H9 (cell line): Measurements from ENCODE around the gene RBL2. TPM values are rescaled to one million over a fixed set of nuclear protein-coding genes. Genes with fewer than 3 reads are reported as not detected.
A peak's percentile ranks its signal among the peaks of the same experiment; 100 is the strongest.

Experiments
- DNase-seq: peaks from one replicate; pipeline ENCODE4 v3.0.0-alpha.2; 2017
- H2AFZ ChIP-seq: one replicate; pipeline ENCODE4 v1.6.1; 2013; ENCODE audit warnings: mild to moderate bottlenecking, low read length, control low read depth, moderate library complexity
- H2AK5ac ChIP-seq: 2 replicates; pipeline ENCODE4 v1.6.1; 2013; ENCODE audit warnings: low read length, control low read depth, mixed read lengths; ENCODE audit not compliant: insufficient read length
- H2BK120ac ChIP-seq: one replicate; pipeline ENCODE4 v1.6.1; 2013; ENCODE audit warnings: low read depth, mild to moderate bottlenecking, low read length, control low read depth, inconsistent platforms; ENCODE audit not compliant: poor library complexity, severe bottlenecking
- H2BK12ac ChIP-seq: 2 replicates; pipeline ENCODE4 v1.6.1; 2013; ENCODE audit warnings: low read length, control low read depth, mixed read lengths, low read depth; ENCODE audit not compliant: insufficient read length
- H2BK15ac ChIP-seq: 2 replicates; pipeline ENCODE4 v1.6.1; 2013; ENCODE audit warnings: low read depth, low read length, control low read depth
- H2BK20ac ChIP-seq: one replicate; pipeline ENCODE4 v1.6.1; 2013; ENCODE audit warnings: low read depth, mild to moderate bottlenecking, low read length, control low read depth, inconsistent platforms; ENCODE audit not compliant: poor library complexity, severe bottlenecking
- H2BK5ac ChIP-seq: 2 replicates; pipeline ENCODE4 v1.6.1; 2013; ENCODE audit warnings: low read length, control low read depth, mixed read lengths; ENCODE audit not compliant: insufficient read length
- H3K14ac ChIP-seq: 2 replicates; pipeline ENCODE4 v1.6.1; 2013; ENCODE audit warnings: low read length, control low read depth; ENCODE audit not compliant: insufficient read depth
- H3K18ac ChIP-seq: 2 replicates; pipeline ENCODE4 v1.6.1; 2013; ENCODE audit warnings: low read depth, mild to moderate bottlenecking, mixed read lengths, low read length, control low read depth; ENCODE audit not compliant: insufficient read length
- H3K23ac ChIP-seq: 2 replicates; pipeline ENCODE4 v1.6.1; 2013; ENCODE audit warnings: low read length, control low read depth, mixed read lengths, low read depth; ENCODE audit not compliant: insufficient read length
- H3K23me2 ChIP-seq: 2 replicates; pipeline ENCODE4 v1.6.1; 2013; ENCODE audit warnings: low read depth, mild to moderate bottlenecking, mixed read lengths, low read length, control low read depth; ENCODE audit not compliant: insufficient read length, poor library complexity, severe bottlenecking
- H3K27ac ChIP-seq: 2 replicates; pipeline ENCODE4 v1.5.1; 2013; ENCODE audit warnings: low read length, control low read depth, mixed read lengths, low read depth; ENCODE audit not compliant: insufficient read length
- H3K27me3 ChIP-seq: 2 replicates; pipeline ENCODE4 v1.6.1; 2013; ENCODE audit warnings: low read length, control low read depth, inconsistent platforms; ENCODE audit not compliant: insufficient read depth
- H3K4ac ChIP-seq: 2 replicates; pipeline ENCODE4 v1.6.1; 2013; ENCODE audit warnings: low read depth, mild to moderate bottlenecking, control low read depth, inconsistent platforms, low read length, moderate library complexity
- H3K4me1 ChIP-seq: 2 replicates; pipeline ENCODE4 v1.6.1; 2013; ENCODE audit warnings: low read length, control low read depth, inconsistent platforms; ENCODE audit not compliant: insufficient read depth
- H3K4me2 ChIP-seq: 2 replicates; pipeline ENCODE4 v1.6.1; 2013; ENCODE audit warnings: low read length, control low read depth, mixed read lengths; ENCODE audit not compliant: insufficient read length, insufficient read depth
- H3K56ac ChIP-seq: 2 replicates; pipeline ENCODE4 v1.6.1; 2013; ENCODE audit warnings: low read depth, mild to moderate bottlenecking, mixed read lengths, low read length, control low read depth; ENCODE audit not compliant: insufficient read length
- H3K79me1 ChIP-seq: 2 replicates; pipeline ENCODE4 v1.6.1; 2013; ENCODE audit warnings: low read depth, mild to moderate bottlenecking, moderate library complexity, low read length, control low read depth, inconsistent platforms; ENCODE audit not compliant: insufficient read depth, poor library complexity, severe bottlenecking
- H3K79me2 ChIP-seq: 2 replicates; pipeline ENCODE4 v1.6.1; 2013; ENCODE audit warnings: low read length, control low read depth, inconsistent platforms; ENCODE audit not compliant: insufficient read depth
- H3K9ac ChIP-seq: 2 replicates; pipeline ENCODE4 v1.6.1; 2013; ENCODE audit warnings: low read length, control low read depth, mixed read lengths; ENCODE audit not compliant: insufficient read length; ENCODE audit errors: extremely low read depth
- H3K9me3 ChIP-seq: one replicate; pipeline ENCODE4 v1.6.1; 2013; ENCODE audit warnings: low read depth, low read length, inconsistent platforms; ENCODE audit not compliant: control insufficient read depth
- H3T11ph ChIP-seq: one replicate; pipeline ENCODE4 v1.6.1; 2013; ENCODE audit warnings: mild to moderate bottlenecking, low read length, control low read depth, inconsistent platforms
- H4K20me1 ChIP-seq: one replicate; pipeline ENCODE4 v1.6.1; 2013; ENCODE audit not compliant: control insufficient read depth, insufficient read length, insufficient read depth
- H4K5ac ChIP-seq: 2 replicates; pipeline ENCODE4 v1.6.1; 2013; ENCODE audit warnings: low read depth, mild to moderate bottlenecking, mixed read lengths, low read length, control low read depth; ENCODE audit not compliant: insufficient read length
- H4K8ac ChIP-seq: replicated peaks from 2 replicates; pipeline ENCODE4 v1.6.1; 2013; ENCODE audit warnings: low read length, control low read depth, mixed read lengths, low read depth; ENCODE audit not compliant: insufficient read length
- H4K91ac ChIP-seq: 2 replicates; pipeline ENCODE4 v1.6.1; 2013; ENCODE audit warnings: low read depth, mild to moderate bottlenecking, moderate library complexity, mixed read lengths, low read length, control low read depth; ENCODE audit not compliant: insufficient read length
- H3K27ac Mint-ChIP-seq, 3 experiments: 2 replicates in 2 of 3; 3 replicates in 1 of 3; pipeline ENCODE4 v1.8.0; 2020 to 2021; ENCODE audit warnings: mixed read lengths in 3 of 3, mild to moderate bottlenecking in 1 of 3, moderate library complexity in 1 of 3
- H3K27me3 Mint-ChIP-seq: 2 replicates; pipeline ENCODE4 v1.8.0; 2021; ENCODE audit warnings: low read depth, mild to moderate bottlenecking, moderate library complexity, mixed read lengths
- H3K36me3 Mint-ChIP-seq, 3 experiments: 2 replicates in 2 of 3; 3 replicates in 1 of 3; pipeline ENCODE4 v1.8.0; 2020 to 2021; ENCODE audit warnings: low read depth in 3 of 3, mixed read lengths in 3 of 3; ENCODE audit not compliant: insufficient read depth in 1 of 3
- H3K4me1 Mint-ChIP-seq, 2 experiments: 2 replicates each; pipeline ENCODE4 v1.8.0; 2020; ENCODE audit warnings: mixed read lengths in 2 of 2
- H3K4me3 Mint-ChIP-seq, 2 experiments: 2 replicates in 1 of 2; 3 replicates in 1 of 2; pipeline ENCODE4 v1.8.0; 2020 to 2021; ENCODE audit warnings: mild to moderate bottlenecking in 2 of 2, mixed read lengths in 2 of 2, moderate library complexity in 1 of 2
- H3K9me3 Mint-ChIP-seq, 2 experiments: 2 replicates in 1 of 2; 3 replicates in 1 of 2; pipeline ENCODE4 v1.8.0; 2020; ENCODE audit warnings: mild to moderate bottlenecking in 2 of 2, mixed read lengths in 2 of 2, moderate library complexity in 1 of 2
- CTCF ChIP-seq: fragments of 200-600 bp; sonication (generic); conservative IDR thresholded peaks from 3 replicates; pipeline ENCODE4 v1.8.0; 2021; ENCODE audit warnings: antibody characterized with exemption, mild to moderate bottlenecking
- WGBS: extraction: QIAGEN DNeasy Blood & Tissue Kit; methylation state at CpG from one replicate; pipeline ENCODE4 v1.1.7; 2013; ENCODE audit warnings: missing lambda C conversion rate, low lambda C conversion rate, mixed read lengths; ENCODE audit not compliant: insufficient read length; ENCODE audit errors: extremely low coverage; 5-methylcytosine and 5-hydroxymethylcytosine counted together
- total RNA-seq: library from RNA; stranded (reverse); gene quantifications from 2 replicates; pipeline ENCODE4 v1.2.1, GENCODE V29; 2021

RBL2 gene
- total RNA-seq, 1 experiment from 2014 or later, result 17.3 TPM

GRCh38 chr16:53519417-53520091, 85.3 kb downstream of the RBL2 start:
- Histone ChIP-seq H3K23me2 (no peaks in the 10 kb centered on the region), H3K27ac (no peak overlapping the region), H3K4ac (no peak overlapping the region), H2BK5ac (no peak overlapping the region), H3K79me1 (no peaks in the 10 kb centered on the region), H3K18ac (no peak overlapping the region), H4K5ac (no peak overlapping the region), H3K23ac (no peak overlapping the region), H3K14ac (no peak overlapping the region; the same call in 1 of the 2 replicates), H2BK120ac (no peak overlapping the region), H3K27me3 (no peaks in the 10 kb centered on the region), H3K9ac (no peak overlapping the region), H3K56ac (no peak overlapping the region), H3T11ph (no peak overlapping the region), H3K4me1 (no peaks in the 10 kb centered on the region), H2BK15ac (no peak overlapping the region), H4K20me1 (no peaks in the 10 kb centered on the region), H2AK5ac (no peak overlapping the region), H2BK12ac (no peak overlapping the region), H2AFZ (no peak overlapping the region), H3K4me2 (no peak overlapping the region), H4K91ac (no peak overlapping the region), H3K79me2 (no peaks in the 10 kb centered on the region), H4K8ac (peak overlapping the region; percentile 84), H3K9me3 (peaks cover 4% of the 10 kb centered on the region), H2BK20ac (no peak overlapping the region)
- no peak overlapping the region for H3K27ac Mint-ChIP-seq
- DNase-seq, result no peak
- WGBS, result no CpG with 5 or more reads among the region's 8 CpGs
- H3K36me3 Mint-ChIP-seq, result peaks cover 0 to 2% (median 0%) of the 10 kb centered on the region in 3 experiments; a peak in 1 of 7 replicates
- H3K27me3 Mint-ChIP-seq, result no peaks in the 10 kb centered on the region; the same call in 1 of the 2 replicates
- H3K4me3 Mint-ChIP-seq, result no peak overlapping the region
- H3K9me3 Mint-ChIP-seq, result peaks cover under 1 to 2% of the 10 kb centered on the region in 2 experiments; a peak in 2 of 5 replicates
- TF ChIP-seq CTCF, result no peak
- no peaks in the 10 kb centered on the region for H3K4me1 Mint-ChIP-seq
